H1 (cell line): ENCODE measurements around the gene ASIC2. TPM values are rescaled to one million over a fixed set of nuclear protein-coding genes. Genes with fewer than 3 reads are reported as not detected.

Experiments
- ATF2 ChIP-seq: IDR thresholded peaks from 2 replicates; pipeline ENCODE4 v1.6.1; 2012; ENCODE audit warnings: low read length, inconsistent platforms
- EP300 ChIP-seq, 2 experiments: IDR thresholded peaks; 1 replicate in 1 of 2; 2 replicates in 1 of 2; pipeline ENCODE4 v1.6.1; 2011 to 2012; ENCODE audit warnings: low read depth in 2 of 2, low read length in 2 of 2, mild to moderate bottlenecking in 2 of 2, borderline replicate concordance in 1 of 2, inconsistent platforms in 1 of 2, moderate library complexity in 1 of 2
- KDM4A ChIP-seq: IDR thresholded peaks from one replicate; pipeline ENCODE4 v1.7.1; 2012; ENCODE audit warnings: low read depth, mild to moderate bottlenecking, moderate library complexity, low read length, inconsistent platforms; ENCODE audit not compliant: severe bottlenecking
- NRF1 ChIP-seq: IDR thresholded peaks from 2 replicates; pipeline ENCODE4 v1.6.1; 2011; ENCODE audit warnings: mild to moderate bottlenecking, low read depth, low read length, improper control_type of control experiment
- SIRT6 ChIP-seq: IDR thresholded peaks from one replicate; pipeline ENCODE4 v1.7.1; 2012; ENCODE audit warnings: low read length, inconsistent platforms
- polyA plus RNA-seq, 7 experiments: library from polyadenylated mRNA; depleted of rRNA in 3 of 7; stranded (reverse) in 5 of 7; unstranded in 2 of 7; fragments of >200 nt in 5 of 7; fragments of 200-250 nt in 2 of 7; gene quantifications; 1 replicate in 5 of 7; 2 replicates in 1 of 7; 4 replicates in 1 of 7; pipeline versions ENCODE4 v1.2.1 to v1.2.3, GENCODE V29; 2011 to 2013; ENCODE audit warnings: missing spikeins in 2 of 7, mixed read lengths in 2 of 7
- total RNA-seq: library from RNA; stranded (reverse); fragmentation: NEBNext Ultra II Directional; extraction: Animal tissue kit (Norgen Biotek cat#: 25700); gene quantifications from 2 replicates; pipeline ENCODE4 v1.2.1, GENCODE V29; 2021

Gene ASIC2
- total and polyA plus RNA-seq, 2 of the 8 experiments (the other 6 are each of a cell fraction or from before 2014, with no cell fraction given) = 0.86 to 1.2 TPM

- TF ChIP-seq NRF1 (no peak), EP300 (IDR thresholded peaks at IDR 0.05; ENCODE audit: borderline replicate concordance in 1 of 2, low read depth in 2 of 2, low read length in 2 of 2) (no peak), ATF2 (no peak), KDM4A (no peak), SIRT6 (no peak)
These were observed 168.9 kb downstream of the ASIC2 start (continued) for GRCh38 chr17:33124185-33124584.
